Transverse colon (tissue), 3 donors: Measurements from ENCODE around the gene GIMAP2.

ENCODE experiments used
- CTCF ChIP-seq, 5 experiments: fragments of 200-600 bp in 3 of 5; fragments of 450-650 bp in 2 of 5; sonication (generic) in 3 of 5; IDR thresholded peaks; 1 replicate in 2 of 5; 2 replicates in 3 of 5; pipeline ENCODE4 v1.5.1; 2016 to 2017; ENCODE audit warnings: antibody characterized with exemption in 5 of 5, inconsistent platforms in 3 of 5, mild to moderate bottlenecking in 2 of 5, moderate library complexity in 1 of 5
- POLR2A ChIP-seq: fragments of 450-650 bp; IDR thresholded peaks from one replicate; pipeline ENCODE4 v1.6.1; 2016; ENCODE audit warnings: antibody characterized with exemption, mild to moderate bottlenecking, moderate library complexity

- no peak for TF ChIP-seq POLR2A
- no peak for TF ChIP-seq CTCF (IDR thresholded peaks at IDR 0.05)
Observed at GRCh38 chr7:150686030-150686631, 625 bp downstream of the GIMAP2 start.
